Neural progenitor cell (in vitro differentiated cells): ENCODE data around the gene UBN1. TPM values are rescaled to one million over a fixed set of nuclear protein-coding genes. Genes with fewer than 3 reads are reported as not detected.
A peak's percentile ranks its signal among the peaks of the same experiment; 100 is the strongest.
"Not testable (repeated sequence)": the region's sequence is repeated elsewhere in the genome, so short reads cannot be mapped to it uniquely, and the experiment has no call there.

Experiments
- DNase-seq: peaks from one replicate; pipeline ENCODE4 v3.0.0-alpha.2; 2016; ENCODE audit warnings: low spot score
- H2AFZ ChIP-seq: fragments of 200-600 bp; sonication (generic); replicated peaks from 2 replicates; pipeline ENCODE4 v1.6.1; 2016; ENCODE audit warnings: antibody characterized with exemption
- H3F3A ChIP-seq: fragments of 200-600 bp; sonication (generic); 2 replicates; pipeline ENCODE4 v1.6.1; 2016; ENCODE audit warnings: antibody characterized with exemption, low read depth
- H3K27ac ChIP-seq: fragments of 200-600 bp; sonication (generic); 2 replicates; pipeline ENCODE4 v1.5.1; 2016; ENCODE audit warnings: mild to moderate bottlenecking
- H3K27me3 ChIP-seq: fragments of 200-600 bp; sonication (generic); 2 replicates; pipeline ENCODE4 v1.6.1; 2016; ENCODE audit warnings: mild to moderate bottlenecking, moderate library complexity
- H3K36me3 ChIP-seq: fragments of 200-600 bp; sonication (generic); 2 replicates; pipeline ENCODE4 v1.5.1; 2016
- H3K4me1 ChIP-seq: fragments of 200-600 bp; sonication (generic); 2 replicates; pipeline ENCODE4 v1.6.1; 2016; ENCODE audit warnings: mixed run types
- H3K4me2 ChIP-seq: fragments of 200-600 bp; sonication (generic); 2 replicates; pipeline ENCODE4 v1.6.1; 2016
- H3K4me3 ChIP-seq: fragments of 200-600 bp; sonication (generic); 2 replicates; pipeline ENCODE4 v1.5.1; 2016
- H3K79me2 ChIP-seq: fragments of 200-600 bp; sonication (generic); 2 replicates; pipeline ENCODE4 v1.6.1; 2016; ENCODE audit warnings: low read depth
- H3K9ac ChIP-seq: fragments of 200-600 bp; sonication (generic); 2 replicates; pipeline ENCODE4 v1.6.1; 2016
- H3K9me3 ChIP-seq: fragments of 200-600 bp; sonication (generic); 2 replicates; pipeline ENCODE4 v1.5.1; 2016; ENCODE audit warnings: low read depth
- H4K20me1 ChIP-seq: fragments of 200-600 bp; sonication (generic); 2 replicates; pipeline ENCODE4 v1.6.1; 2016; ENCODE audit warnings: low read depth
- H3K27ac Mint-ChIP-seq: 3 replicates; pipeline ENCODE4 v1.8.0; 2021; ENCODE audit warnings: mixed read lengths
- H3K27me3 Mint-ChIP-seq: 2 replicates; pipeline ENCODE4 v1.8.0; 2022; ENCODE audit warnings: low read depth, mild to moderate bottlenecking, inconsistent platforms, moderate library complexity, mixed read lengths; ENCODE audit not compliant: insufficient read depth
- H3K36me3 Mint-ChIP-seq: 3 replicates; pipeline ENCODE4 v1.8.0; 2021; ENCODE audit warnings: mixed read lengths
- H3K4me1 Mint-ChIP-seq: 3 replicates; pipeline ENCODE4 v1.8.0; 2021; ENCODE audit warnings: mixed read lengths
- H3K4me3 Mint-ChIP-seq: 3 replicates; pipeline ENCODE4 v1.8.0; 2021; ENCODE audit warnings: mild to moderate bottlenecking, moderate library complexity, mixed read lengths
- H3K9me3 Mint-ChIP-seq: 3 replicates; pipeline ENCODE4 v1.8.0; 2020; ENCODE audit warnings: mixed read lengths
- CTCF ChIP-seq: fragments of 200-600 bp; sonication (generic); IDR thresholded peaks from 2 replicates; pipeline ENCODE4 v1.5.1; 2017; ENCODE audit warnings: antibody characterized with exemption, mild to moderate bottlenecking
- EZH2 ChIP-seq: fragments of 200-600 bp; sonication (generic); IDR thresholded peaks from 2 replicates; pipeline ENCODE4 v1.6.1; 2017; ENCODE audit warnings: antibody characterized with exemption, mild to moderate bottlenecking, moderate library complexity
- EZH2phosphoT487 ChIP-seq: fragments of 200-600 bp; sonication (generic); IDR thresholded peaks from 2 replicates; pipeline ENCODE4 v1.6.1; 2017; ENCODE audit warnings: antibody characterized with exemption
- total RNA-seq: library from RNA; depleted of rRNA; stranded (reverse); fragments of >200 nt; gene quantifications from 2 replicates; pipeline ENCODE4 v1.2.3, GENCODE V29; 2015; ENCODE audit warnings: low replicate concordance

UBN1 gene
- total RNA-seq, 1 donor from 2014 or later, result 28.4 TPM

- H3K27me3 ChIP-seq, result no peaks in the 10 kb centered on the region
- no peaks in the 10 kb centered on the region for H3K27me3 Mint-ChIP-seq
- no peak for DNase-seq
- H3K36me3 Mint-ChIP-seq, result no peaks in the 10 kb centered on the region
- H3K4me2 ChIP-seq, result no peak overlapping the region
- H3K36me3 ChIP-seq, result no peaks in the 10 kb centered on the region
- H3K9me3 ChIP-seq, result no peaks in the 10 kb centered on the region
- H3K27ac ChIP-seq, result no peak overlapping the region
- no peaks in the 10 kb centered on the region for H4K20me1 ChIP-seq
- peaks cover 4% of the 10 kb centered on the region for H3K4me1 Mint-ChIP-seq
- no peak overlapping the region for H3K4me3 Mint-ChIP-seq
- H3K79me2 ChIP-seq, result no peaks in the 10 kb centered on the region
- no peaks in the 10 kb centered on the region for H3F3A ChIP-seq
- H3K27ac Mint-ChIP-seq, result peak overlapping the region; percentile 86
- peaks cover 2% of the 10 kb centered on the region for H3K9me3 Mint-ChIP-seq
- H2AFZ ChIP-seq, result no peak overlapping the region
- TF ChIP-seq EZH2phosphoT487 (no peak), CTCF (no peak), EZH2 (no peak)
- H3K4me3 ChIP-seq, result no peak overlapping the region
- no peaks in the 10 kb centered on the region for H3K4me1 ChIP-seq
- no peak overlapping the region for H3K9ac ChIP-seq
These were observed 46.0 kb downstream of the UBN1 start for GRCh38 chr16:4893103-4893862.

GRCh38 chr16:4894276-4895150 is 47.2 kb downstream of the UBN1 start:
- no peaks in the 10 kb centered on the region for H3K27me3 ChIP-seq
- H3K36me3 Mint-ChIP-seq, result no peaks in the 10 kb centered on the region
- peaks cover 4% of the 10 kb centered on the region for H3K4me1 Mint-ChIP-seq
- DNase-seq, result no peak
- no peak for TF ChIP-seq EZH2phosphoT487
- no peak for TF ChIP-seq EZH2
- no peak for TF ChIP-seq CTCF
- H3K79me2 ChIP-seq, result no peaks in the 10 kb centered on the region
- H3K9me3 Mint-ChIP-seq, result peaks cover 2% of the 10 kb centered on the region
- no peaks in the 10 kb centered on the region for H3K27me3 Mint-ChIP-seq
- H3K27ac ChIP-seq, result no peak overlapping the region
- H3K4me3 ChIP-seq, result no peak overlapping the region
- peak overlapping the region; percentile 79 for H3K27ac Mint-ChIP-seq
- no peaks in the 10 kb centered on the region for H3K36me3 ChIP-seq
- H3F3A ChIP-seq, result no peaks in the 10 kb centered on the region
- H3K9ac ChIP-seq, result no peak overlapping the region
- peak overlapping the region; percentile 52 for H3K4me3 Mint-ChIP-seq
- H4K20me1 ChIP-seq, result no peaks in the 10 kb centered on the region
- no peaks in the 10 kb centered on the region for H3K4me1 ChIP-seq
- no peaks in the 10 kb centered on the region for H3K9me3 ChIP-seq
- H3K4me2 ChIP-seq, result no peak overlapping the region
- H2AFZ ChIP-seq, result no peak overlapping the region

DNA sequence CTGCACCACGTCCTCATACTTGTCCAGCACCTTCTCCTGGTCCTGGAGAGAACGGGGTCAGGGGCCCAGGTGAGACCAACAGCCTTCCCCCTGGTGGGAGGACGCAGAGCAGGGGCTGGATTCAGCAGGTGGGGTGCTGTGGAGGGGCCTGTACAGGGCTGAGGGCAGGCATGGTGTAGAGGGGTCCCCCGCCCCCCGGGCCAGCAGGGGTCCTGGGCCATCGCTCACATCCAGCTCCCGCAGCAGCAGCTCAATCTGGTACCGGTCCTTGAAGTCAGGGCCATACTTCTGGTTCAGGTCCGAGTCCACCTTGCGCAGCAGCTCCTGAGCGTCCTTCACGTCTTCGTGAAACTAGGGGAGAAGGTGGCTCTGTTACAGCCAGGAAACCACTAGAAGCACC is 48.1 kb downstream of the UBN1 start:
- Histone ChIP-seq H3K36me3 (no peaks in the 10 kb centered on the region), H3K4me1 (no peaks in the 10 kb centered on the region), H3K4me3 (no peak overlapping the region), H3K79me2 (no peaks in the 10 kb centered on the region), H3K9ac (no peak overlapping the region), H3K4me2 (no peak overlapping the region), H3K9me3 (no peaks in the 10 kb centered on the region), H3K27ac (no peak overlapping the region), H3K27me3 (no peaks in the 10 kb centered on the region), H4K20me1 (no peaks in the 10 kb centered on the region), H3F3A (no peaks in the 10 kb centered on the region), H2AFZ (no peak overlapping the region)
- no peak for TF ChIP-seq EZH2phosphoT487
- TF ChIP-seq CTCF, result no peak
- no peak for TF ChIP-seq EZH2
- Mint-ChIP-seq H3K4me3 (no peak overlapping the region), H3K36me3 (no peaks in the 10 kb centered on the region), H3K4me1 (peaks cover 4% of the 10 kb centered on the region), H3K9me3 (peaks cover 2% of the 10 kb centered on the region), H3K27me3 (peaks cover 3% of the 10 kb centered on the region), H3K27ac (no peak overlapping the region)
- no peak for DNase-seq

DNA sequence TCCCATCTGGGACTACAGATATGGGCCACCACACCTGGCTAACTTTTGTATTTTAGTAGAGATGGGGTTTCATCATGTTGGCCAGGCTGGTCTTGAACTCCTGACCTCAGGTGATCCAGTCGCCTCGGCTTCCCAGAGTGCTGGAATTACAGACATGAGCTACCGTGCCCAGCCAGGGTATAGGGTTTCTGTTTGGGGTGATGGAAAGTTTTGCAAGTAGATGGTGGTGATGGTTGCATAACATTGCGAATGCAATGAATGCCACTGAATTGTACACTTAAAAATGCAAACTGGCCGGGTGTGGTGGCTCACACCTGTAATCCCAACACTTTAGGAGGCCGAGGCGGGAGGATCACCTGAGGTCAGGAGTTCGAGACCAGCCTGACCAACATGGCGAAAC is 49.5 kb downstream of the UBN1 start:
- H3K4me3 ChIP-seq, H3K4me1 ChIP-seq, H3F3A ChIP-seq, DNase-seq, H3K4me1 Mint-ChIP-seq, H3K4me3 Mint-ChIP-seq, H3K4me2 ChIP-seq, H3K9ac ChIP-seq, H3K27ac Mint-ChIP-seq, H3K9me3 Mint-ChIP-seq, H3K79me2 ChIP-seq, H2AFZ ChIP-seq, H3K36me3 ChIP-seq, H3K36me3 Mint-ChIP-seq, H3K27ac ChIP-seq, H3K27me3 ChIP-seq, H4K20me1 ChIP-seq, H3K9me3 ChIP-seq, H3K27me3 Mint-ChIP-seq: not testable (repeated sequence)
